Measurements from ENCODE around the gene CLN6.

CLN6 gene

GRCh38 chr15:68157074-68157473 lies 72.5 kb downstream of the CLN6 start:
- H3K27me3 ChIP-seq (replicated peaks; ENCODE audit: control insufficient read depth, insufficient read depth, low read length), result no peaks in the 10 kb centered on the region
- no peak overlapping the region for H3K4me3 ChIP-seq (replicated peaks; ENCODE audit: low read depth, low read length)
- H3K36me3 ChIP-seq (ENCODE audit: control insufficient read depth, insufficient read depth, low read length), result peaks cover 2% of the 10 kb centered on the region
- no peak for DNase-seq (ENCODE audit: extremely low read depth, insufficient read length)
- TF ChIP-seq CTCF (IDR thresholded peaks at IDR 0.05; ENCODE audit: insufficient read depth, low read length, poor library complexity, severe bottlenecking), result no peak
